HG02588 (cell line): Measurements from ENCODE around the gene LMF1.
"Not testable (repeated sequence)": the region's sequence is repeated elsewhere in the genome, so short reads cannot be mapped to it uniquely, and the experiment has no call there.

Experiments used
- ATAC-seq: cut with Tn5 transposase; IDR thresholded peaks from one replicate; pipeline ENCODE4 v1.9.1; 2021; ENCODE audit warnings: mild to moderate bottlenecking, moderate library complexity; ENCODE audit not compliant: unreplicated experiment

The LMF1 gene

DNA sequence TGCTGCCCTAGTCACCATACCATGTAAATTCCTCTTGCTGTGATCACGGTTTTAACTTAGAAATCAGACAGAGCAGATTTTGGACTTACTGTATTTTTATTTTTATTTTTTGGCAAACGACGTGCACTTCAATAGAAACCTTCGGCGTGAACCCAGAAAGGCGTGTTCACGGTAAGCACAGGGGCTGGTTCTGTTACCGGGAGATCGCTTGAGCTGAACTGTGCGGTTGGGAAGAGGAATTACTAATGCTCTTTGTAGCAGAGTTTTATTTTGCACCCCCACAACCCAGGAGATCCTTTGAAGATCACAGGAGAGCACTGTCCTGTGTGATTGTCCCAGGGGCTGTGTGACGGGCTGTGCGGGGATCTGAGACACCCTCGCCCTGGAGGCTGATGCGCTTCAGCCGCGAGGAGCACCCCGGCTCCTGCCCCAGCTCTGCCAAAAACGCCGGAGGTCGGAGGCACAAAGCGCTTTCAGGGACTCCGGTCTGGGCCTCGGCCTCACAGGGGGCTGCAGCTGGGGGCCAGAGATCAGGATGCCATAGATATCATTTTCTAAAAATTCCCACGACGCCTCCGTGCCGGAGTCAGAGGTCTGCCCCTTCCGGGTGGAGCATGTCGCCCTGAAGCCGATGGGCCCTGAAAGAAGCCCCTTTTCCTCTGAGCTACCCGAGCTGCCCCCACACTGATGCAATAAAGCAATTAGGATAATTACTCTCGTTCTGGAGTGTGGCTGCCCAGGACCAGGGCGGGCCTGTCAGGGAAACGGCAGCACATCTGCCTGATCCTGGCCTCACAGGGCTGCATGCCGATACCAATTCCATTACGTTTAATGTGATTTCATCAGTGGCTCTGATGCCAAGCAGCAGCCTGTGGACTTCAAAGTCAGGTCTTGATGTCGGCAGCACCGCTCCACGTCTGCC is 71.8 kb downstream of the LMF1 start:
- no peak for ATAC-seq

DNA sequence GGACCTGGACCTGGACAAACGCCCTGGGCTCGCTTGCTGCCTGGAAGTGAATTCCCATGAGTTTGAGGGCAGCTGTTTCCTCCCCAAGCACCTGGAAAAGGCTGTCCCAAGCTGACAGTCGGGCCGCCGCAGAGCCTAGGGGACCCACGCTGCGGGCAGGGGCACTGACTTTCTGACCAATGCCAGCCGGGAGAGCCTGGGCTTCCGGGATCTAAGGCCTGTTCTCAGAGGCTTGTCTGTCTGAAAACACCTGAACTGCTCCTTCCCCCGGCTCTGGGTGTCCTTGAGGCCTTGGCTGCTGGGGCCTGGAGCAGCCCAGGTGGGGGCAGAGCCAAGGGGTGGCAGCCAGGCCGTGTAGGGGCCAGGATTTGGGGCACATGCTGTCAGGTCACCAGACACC is 72.6 kb downstream of the LMF1 start:
- ATAC-seq = no peak

DNA sequence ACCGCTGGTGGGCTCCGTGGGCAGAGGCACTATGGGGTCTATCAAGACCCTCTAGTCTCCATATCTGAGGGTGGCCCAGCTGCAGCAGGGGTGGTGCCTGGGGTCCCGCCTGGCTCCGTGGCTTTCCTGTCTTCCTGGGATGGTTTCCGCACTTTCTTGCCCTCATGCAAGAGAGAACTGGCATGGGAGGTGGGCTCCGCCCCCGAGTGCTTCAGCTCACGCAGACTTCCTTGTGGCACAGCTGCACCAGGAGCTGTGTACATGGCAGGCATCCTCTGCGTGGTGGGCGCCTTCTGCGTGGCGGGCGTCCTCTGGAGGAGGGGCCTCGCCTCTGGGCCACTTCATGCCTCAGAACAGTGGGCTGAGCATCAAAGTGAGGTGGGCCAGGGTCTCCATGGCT is 73.1 kb downstream of the LMF1 start:
- no peak for ATAC-seq

DNA sequence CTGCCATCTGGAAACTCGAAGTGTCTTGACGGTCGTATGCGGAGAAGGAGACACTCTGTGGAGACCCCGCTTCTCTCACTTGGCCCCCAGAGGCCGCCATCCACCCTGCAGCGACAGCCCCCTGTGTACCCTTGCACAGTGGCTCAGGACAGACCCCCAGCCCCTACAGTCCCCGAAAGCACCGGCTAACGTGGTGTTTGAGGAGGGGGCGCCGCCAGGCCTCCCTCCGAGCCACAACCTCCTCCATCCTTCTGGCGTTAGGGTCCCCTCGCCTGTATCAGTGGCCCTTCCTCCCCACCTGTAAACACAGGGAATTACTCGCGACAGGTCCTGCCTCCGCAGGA is 73.6 kb downstream of the LMF1 start:
- ATAC-seq = no peak

DNA sequence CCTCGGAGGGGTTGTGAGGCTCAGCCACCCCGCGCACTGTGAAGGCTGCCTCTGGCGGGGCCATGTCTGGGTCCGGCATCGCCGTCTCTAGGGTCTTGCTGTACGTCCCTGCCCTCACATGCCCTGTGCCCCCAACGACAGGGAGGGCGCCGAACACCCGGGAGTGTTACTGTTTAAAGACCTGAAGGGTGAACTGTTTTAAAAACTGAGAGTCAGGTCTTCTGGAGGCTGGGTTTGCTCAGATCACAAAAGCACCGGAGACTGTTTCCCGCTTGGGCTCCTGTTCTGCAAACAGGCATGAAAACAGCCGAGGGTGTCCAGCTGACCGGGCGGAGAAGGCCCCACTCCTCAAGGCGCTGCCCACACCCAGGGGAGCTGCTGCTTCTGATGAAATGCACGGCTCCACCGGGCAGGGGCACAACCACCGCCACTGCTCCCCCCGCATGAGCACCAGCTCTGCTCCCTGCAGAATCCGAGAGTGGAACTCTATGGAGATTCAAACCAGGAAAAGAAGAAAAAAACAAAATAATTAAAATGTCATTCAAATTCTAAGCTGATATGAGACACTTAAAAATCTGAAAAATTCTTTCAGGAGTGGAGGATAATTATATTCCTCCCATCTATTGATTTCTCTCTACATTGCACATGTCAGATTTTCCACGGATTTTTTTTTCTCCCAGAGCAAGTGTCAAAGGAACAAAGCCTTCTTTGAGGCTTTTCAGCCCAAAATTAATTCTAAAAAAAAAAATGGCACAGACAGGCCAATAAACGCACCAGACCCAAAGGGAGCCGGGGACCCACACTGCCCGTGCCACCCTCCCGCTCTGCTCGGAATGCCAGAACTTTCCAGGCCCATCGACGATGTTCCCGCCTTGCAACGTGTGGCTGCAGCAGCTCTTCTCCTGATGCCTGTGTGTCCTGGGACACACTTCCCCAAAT is 74.3 kb downstream of the LMF1 start:
- no peak for ATAC-seq

DNA sequence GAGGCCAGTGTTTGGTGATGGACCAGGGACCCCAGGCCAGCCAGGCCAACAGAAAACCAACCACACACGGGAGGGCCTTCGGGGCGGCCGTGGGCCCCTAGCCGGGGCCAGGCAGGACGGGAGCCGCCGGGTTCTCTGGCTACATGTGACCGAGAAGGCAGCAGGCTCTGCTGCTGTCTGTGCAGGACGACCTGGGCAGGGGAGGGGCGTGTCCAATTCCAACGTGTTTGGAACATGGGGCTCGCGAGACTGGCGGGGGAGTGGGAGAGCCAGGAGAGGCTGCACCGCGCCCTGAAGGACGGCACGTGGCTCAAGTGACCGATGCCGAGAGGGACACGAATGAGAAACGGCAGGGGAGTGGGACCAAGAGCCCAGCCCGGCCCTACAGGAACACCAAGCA is 75.4 kb downstream of the LMF1 start:
- ATAC-seq = no peak

DNA sequence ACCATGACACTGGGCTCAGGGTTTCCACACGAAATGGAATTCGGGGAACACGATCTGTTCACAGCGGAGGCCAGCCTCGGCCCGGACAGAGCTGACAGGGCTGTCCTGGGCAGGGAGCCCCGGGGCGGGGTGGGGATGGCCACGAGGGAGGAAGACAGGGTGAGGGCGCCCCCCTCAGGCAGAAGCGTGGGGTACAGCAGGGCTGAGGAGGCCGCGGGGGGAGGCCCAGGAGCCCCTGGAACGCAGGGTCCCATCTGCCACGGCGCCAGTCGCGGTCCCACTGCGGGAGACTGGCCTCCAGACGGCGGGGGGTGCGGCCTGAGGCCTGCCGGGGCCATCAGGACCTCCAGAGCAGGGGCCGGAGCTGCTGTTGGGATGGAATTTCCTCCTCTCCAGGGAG is 75.9 kb downstream of the LMF1 start:
- no peak for ATAC-seq

DNA sequence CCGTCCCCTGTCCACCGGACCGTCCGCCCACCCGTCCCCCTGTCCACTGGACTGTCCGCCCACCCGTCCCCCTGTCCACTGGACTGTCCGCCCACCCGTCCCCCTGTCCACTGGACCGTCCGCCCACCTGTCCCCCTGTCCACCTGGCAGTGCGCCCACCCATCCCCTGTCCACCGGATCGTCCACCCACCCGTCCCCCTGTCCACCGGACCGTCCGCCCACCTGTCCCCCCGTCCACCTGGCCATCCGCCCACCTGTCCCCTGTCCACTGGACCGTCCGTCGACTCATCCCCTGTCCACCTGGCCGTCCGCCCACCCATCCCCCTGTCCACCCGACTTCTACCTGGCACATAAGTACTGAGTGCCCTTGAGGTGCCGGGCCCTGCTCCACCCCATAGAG is 76.6 kb downstream of the LMF1 start:
- ATAC-seq = no peak

DNA sequence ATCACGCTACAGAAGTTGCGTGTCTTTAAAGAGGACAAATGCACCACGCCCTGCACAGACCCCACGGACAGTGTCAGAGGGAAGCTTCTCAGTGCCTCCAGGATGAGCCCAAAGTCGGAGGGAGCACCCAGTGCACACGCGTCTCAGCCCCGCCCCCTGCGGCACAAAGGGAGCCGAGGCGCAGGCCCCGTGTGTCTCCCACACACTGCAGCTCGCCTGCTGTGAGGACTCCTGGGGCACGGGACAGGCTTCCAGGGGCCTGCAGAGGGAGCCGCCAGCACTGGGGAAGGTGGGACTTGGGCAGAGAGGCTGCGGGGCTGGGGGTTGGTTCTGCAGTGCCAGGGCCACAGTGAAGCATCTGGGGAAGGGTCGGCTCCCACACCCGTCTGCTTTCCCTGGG is 77.4 kb downstream of the LMF1 start:
- no peak for ATAC-seq

DNA sequence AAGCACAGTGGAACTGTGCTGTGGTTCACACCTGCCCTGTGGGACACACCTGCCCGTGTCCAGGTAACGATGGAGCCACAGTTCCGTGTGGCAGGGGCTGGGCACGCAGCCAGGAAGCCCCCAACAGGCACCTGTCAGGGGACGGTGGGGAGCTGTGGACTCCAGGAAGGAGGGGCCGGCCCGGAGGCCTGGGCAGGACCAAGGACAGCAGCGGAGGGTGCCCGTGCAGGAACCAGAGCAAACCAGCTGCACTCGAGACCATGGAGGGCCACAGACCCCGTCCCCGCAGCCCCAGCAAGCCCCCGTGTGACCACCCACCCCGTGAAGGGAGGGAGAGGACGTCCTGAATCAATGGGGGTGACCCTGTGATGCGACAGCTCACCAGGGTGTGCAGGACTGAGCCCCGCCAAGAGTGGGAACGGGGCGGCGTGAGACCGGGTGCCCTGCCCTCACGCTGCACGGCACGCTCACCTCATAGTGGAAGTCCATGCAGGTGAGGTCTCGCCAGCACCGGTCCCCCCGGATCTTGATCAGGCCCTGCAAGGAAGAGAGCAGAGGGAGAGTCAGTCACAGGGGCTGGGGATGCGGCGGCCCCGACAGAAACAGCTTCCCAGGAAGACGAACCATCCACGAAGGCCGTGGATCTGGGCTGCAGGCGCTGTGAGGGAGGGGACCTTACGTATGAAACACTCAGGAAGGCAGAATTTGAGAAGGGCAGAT is 78.1 kb downstream of the LMF1 start:
- no peak for ATAC-seq

DNA sequence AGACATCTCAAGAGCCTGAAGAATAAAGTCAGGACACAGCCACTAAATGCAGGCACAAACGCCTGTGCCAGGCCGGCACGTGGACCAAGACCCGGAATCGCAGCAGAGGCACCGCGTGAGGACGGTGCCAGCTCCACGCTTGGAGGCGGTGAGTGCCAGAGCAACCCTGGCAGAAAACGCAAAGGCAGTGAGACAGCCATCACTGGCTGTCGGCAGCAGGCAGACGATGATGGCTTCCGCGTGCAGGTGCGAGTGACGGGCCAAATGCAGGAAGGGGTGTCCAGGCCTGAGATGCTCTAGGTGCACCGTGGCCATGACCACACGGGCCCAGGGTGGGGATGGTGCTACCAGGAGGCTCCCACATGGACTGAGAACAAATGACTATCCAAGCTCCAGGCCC is 78.8 kb downstream of the LMF1 start:
- ATAC-seq = no peak

DNA sequence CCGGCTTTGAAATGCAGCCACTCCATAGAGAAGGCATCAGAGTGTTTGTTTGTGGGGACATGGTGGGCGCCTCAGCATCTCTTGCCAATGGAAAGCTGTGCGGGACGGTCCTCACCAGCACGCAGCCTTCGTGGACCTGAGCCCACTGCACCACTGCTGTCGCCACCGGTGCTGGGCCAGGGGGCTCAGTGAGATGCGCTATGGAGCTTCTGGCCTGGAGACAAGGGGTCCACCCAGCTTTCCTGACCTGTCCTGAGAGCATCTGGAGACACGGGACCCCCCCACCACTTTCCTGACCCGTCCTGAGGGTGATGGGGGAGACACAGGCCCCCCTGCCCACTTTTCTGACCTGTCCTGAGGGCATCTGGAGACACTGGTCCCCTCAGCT is 79.4 kb downstream of the LMF1 start:
- ATAC-seq = no peak

DNA sequence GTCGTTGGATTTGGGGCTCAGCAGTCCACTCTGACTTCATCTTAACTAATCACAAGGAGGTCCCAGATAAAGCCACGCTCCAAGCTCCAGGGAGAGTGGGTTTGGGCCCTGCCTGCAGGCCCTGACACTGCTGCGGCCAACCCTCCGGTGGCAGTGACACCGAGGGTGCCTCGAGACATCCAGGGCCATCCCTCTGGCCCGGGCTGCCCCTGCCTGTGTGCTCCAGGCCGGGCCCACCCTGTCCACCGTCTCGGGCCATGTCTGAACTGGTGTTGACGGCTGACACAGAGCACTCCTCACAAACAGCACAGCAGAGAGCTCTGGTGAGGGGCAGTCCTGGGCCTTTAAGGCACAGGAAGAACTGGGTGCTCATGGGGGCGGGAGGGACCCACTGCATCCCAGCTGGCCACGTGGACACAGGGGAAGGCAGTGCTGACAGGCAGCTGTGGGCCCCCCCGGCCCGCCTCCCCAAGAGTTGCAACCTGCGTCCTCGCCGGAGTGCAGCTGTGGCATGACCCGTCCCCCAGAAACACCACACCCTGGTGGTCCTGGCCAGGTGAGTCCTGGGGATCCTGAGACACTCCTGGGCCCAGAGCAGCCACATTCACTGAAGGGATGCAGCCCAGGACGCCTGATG is 80.0 kb downstream of the LMF1 start:
- ATAC-seq = no peak

DNA sequence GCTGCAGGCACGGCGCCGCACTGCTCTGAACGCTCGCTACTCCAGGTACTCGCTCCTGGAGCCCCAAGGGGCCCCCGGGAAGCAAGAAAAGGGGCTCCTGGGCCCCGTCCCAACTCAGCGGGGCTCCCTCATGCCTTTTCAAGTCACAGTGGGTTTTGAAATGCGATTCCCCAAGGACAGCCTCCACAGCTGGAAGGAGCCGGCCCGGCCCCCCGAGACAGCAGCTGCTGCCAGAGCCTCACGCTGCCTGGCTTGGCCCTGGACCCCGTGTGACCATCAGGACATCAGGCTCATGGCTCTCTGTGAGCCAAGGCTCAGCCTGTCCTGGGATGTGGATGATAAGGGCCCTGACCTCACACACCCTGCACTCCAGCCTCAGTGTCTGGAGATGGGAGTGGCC is 80.6 kb downstream of the LMF1 start:
- no peak for ATAC-seq

DNA sequence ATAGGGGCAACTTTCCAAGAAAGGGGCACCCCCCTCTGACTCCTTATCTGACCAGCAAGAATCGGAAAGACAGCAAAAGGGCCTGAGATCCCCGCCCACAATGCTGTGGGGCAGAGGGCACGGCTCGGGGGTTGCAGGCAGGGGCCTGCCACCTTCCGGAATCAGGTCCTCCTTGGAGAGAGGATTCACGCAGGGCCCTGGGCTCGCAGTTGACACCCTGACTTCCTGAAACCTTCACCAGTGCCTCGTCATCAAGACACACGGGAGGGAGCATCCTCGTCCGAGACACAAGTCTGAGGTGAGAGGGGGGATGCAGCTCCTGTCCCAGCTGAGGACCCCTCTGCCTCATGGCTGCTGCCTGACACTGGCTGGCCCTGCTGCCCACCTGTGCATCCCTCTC is 81.2 kb downstream of the LMF1 start:
- ATAC-seq = no peak

DNA sequence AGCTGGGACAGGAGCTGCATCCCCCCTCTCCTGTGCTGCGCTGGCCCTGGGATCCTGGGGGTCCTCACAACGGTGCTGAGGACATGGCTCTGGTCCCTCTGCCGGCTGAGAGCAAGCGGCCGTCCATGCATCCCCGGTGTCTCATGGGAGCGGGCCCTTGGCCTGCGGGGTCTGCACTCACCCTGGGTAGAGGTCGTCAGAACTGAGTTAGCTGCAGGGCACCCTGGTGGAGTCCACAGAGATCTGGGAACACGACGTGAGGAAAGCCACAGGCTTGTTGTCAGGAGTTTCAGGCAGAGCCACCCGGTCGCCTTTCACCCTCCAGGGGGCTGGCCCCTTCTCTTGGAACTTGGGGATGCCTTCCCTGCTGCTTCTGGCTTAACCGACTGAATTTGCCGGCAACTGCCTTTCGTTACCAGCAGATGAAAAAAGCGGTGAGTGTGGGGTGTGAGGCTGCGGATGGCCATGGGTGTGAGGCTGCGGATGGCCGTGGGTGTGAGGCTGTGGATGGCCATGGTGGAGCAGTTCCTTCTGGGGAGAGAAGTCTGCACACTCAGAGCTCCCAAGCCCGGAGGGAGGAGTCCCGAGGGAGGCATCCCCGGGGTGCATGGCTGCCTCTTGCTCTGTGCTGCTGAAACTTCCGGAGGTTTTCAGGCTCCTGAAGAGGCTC is 81.7 kb downstream of the LMF1 start:
- no peak for ATAC-seq

DNA sequence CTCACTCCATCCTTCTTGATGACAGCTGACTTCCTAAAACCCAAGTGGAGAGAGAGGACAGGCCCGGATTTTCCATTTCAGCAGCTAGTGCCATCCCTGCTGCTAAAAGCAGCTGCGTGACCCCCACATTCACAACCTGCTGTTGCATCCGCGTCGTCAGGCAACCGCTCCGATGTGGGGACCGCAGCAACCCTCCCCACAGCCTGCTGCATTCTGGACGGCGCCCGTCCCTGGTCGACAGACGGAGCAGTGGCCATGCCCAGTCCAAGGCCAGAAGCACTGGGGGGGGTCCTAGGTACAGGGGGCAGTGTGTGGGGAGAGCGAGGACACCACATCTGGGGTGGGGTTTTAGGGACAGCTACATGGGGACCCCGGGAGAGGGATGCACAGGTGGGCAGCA is 82.3 kb downstream of the LMF1 start:
- not testable (repeated sequence) for ATAC-seq

DNA sequence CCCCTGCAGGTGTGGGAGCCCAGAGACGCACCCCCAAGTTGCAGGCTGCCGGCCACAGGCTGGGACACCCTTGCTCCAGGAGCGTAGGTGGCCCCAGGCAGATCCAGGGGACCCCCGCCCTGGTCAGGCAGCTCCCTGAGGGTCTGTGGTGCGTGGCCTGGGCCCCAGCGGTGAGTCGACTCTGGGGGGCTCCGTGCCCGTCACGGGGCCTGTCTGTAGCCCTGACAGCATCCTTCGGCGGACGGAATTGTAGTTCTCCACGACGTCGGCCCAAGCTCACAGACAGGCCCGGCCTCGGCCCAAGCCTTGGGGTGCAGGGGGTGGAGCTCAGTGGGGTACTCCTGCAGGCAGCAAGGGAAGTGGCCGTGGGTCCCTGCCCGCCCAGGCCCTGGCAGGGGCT is 82.9 kb downstream of the LMF1 start:
- ATAC-seq = no peak

DNA sequence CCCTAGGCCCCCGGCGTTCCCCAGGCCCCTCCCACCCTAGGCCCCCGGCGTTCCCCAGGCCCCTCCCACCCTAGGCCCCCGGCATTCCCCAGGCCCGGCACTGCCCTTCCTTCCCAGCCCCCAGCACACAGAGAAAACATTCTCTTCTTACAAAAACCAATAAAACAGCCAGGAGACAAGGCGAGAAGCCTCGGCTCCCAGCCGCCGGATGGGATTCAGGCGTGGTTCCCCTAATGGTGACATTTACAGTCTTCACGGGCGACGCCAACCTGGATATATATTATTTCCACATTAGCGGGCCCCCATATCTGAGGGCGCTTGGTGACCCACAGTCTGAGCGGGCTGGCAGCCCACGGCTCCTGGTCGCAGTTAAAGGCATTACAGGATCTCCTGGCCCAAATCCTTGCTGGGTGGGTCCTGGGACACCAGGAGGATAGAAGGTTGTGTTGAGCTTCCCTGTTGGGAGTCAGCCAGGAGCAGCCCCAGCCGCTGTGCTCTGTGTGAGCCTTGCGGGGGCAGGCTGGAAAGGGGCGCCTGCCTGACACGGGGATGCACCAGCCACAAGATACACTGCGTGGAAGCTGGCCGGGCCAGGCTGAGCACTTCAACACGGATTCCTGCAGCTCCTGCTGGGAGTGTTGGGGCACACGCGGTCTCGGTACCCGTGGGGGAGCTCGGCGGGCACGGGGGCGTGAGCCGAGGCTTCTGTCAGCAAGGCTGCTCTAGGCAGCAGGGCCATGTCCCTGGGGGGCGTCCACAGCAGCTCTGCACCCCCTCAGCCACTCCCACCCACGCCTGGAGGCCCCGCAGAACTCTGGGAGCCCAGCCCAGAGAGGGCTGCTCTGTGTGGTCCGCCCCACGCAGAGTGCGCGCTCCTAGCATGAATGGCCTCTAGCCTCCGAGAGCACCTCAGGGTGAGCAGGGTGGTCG is 83.7 kb downstream of the LMF1 start:
- ATAC-seq = no peak
